Measurements from ENCODE around the gene KCNJ10. TPM values are rescaled to one million over a fixed set of nuclear protein-coding genes. Genes with fewer than 3 reads are reported as not detected.

The KCNJ10 gene
- total and polyA plus RNA-seq, 2 of the 13 experiments (the other 11 are each of a cell fraction or from before 2014, with no cell fraction given): 4.4 to 10.3 TPM

- Histone ChIP-seq H3K27ac (ENCODE audit: extremely low read length, insufficient read depth, low read length) (no peak overlapping the region), H2AFZ (ENCODE audit: low read length) (no peak overlapping the region), H3K9ac (ENCODE audit: insufficient read depth, low read depth, low read length) (no peak overlapping the region), H3K9me3 (ENCODE audit: low read length) (no peaks in the 10 kb centered on the region), H3K79me2 (ENCODE audit: insufficient read depth, low read length) (no peaks in the 10 kb centered on the region), H4K20me1 (ENCODE audit: insufficient read depth, low read length) (no peaks in the 10 kb centered on the region), H3K4me2 (ENCODE audit: low read depth, low read length) (no peak overlapping the region), H3K4me1 (ENCODE audit: insufficient read depth, low read length) (no peaks in the 10 kb centered on the region), H3K36me3 (replicated peaks in 1 of 2; ENCODE audit: control insufficient read depth in 1 of 2, insufficient read depth in 2 of 2, low read length in 2 of 2) (no peaks in the 10 kb centered on the region), H3K4me3 (replicated peaks in 1 of 3; ENCODE audit: insufficient read depth in 1 of 3, low read depth in 2 of 3, low read length in 3 of 3) (no peak overlapping the region), H3K27me3 (ENCODE audit: control insufficient read depth in 1 of 2, insufficient read depth in 2 of 2, low read length in 2 of 2) (peaks cover 0 to 3% of the 10 kb centered on the region in 2 experiments; a peak in 1 of 5 replicates)
- ChIA-PET POLR2A (no interaction called here), CTCF (ENCODE audit: low intra/inter-chr PET ratio, low total read pairs) (no interaction called here)
- BruUV-seq (replicated peaks): no TSS peak
- in situ Hi-C loops (cut with HindIII; ENCODE audit: extremely low pct_ligation_motif_present, low pct_unique_long_range_greater_than_20kb) (no loop called here), intact Hi-C loops (cut with micrococcal nuclease; ENCODE audit: unreplicated experiment) (no loop called here)
- no peak for DNase-seq (ENCODE audit: low spot score)
- TF ChIP-seq NFE2L2 (IDR thresholded peaks at IDR 0.05; ENCODE audit: low read length): no peak
- TF ChIP-seq, protein P1, sequence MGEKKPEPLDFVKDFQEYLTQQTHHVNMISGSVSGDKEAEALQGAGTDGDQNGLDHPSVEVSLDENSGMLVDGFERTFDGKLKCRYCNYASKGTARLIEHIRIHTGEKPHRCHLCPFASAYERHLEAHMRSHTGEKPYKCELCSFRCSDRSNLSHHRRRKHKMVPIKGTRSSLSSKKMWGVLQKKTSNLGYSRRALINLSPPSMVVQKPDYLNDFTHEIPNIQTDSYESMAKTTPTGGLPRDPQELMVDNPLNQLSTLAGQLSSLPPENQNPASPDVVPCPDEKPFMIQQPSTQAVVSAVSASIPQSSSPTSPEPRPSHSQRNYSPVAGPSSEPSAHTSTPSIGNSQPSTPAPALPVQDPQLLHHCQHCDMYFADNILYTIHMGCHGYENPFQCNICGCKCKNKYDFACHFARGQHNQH (CRISPR knock-in tag; IDR thresholded peaks at IDR 0.05): no peak
- no peak for TF ChIP-seq IRF1 (CRISPR knock-in tag; IDR thresholded peaks at IDR 0.05; ENCODE audit: low read depth)
- TF ChIP-seq HNRNPL (IDR thresholded peaks at IDR 0.05; ENCODE audit: low read depth, low read length): no peak
- TF ChIP-seq ESRRA (CRISPR knock-in tag; IDR thresholded peaks at IDR 0.05; ENCODE audit: low read depth): no peak
- no peak for TF ChIP-seq PHF8 (CRISPR knock-in tag; IDR thresholded peaks at IDR 0.05)
- no peak for TF ChIP-seq KLF6 (CRISPR knock-in tag; IDR thresholded peaks at IDR 0.05)
- FAIRE-seq: no peak
- no peak for ATAC-seq
- WGBS (ENCODE audit: low lambda C conversion rate): 46% methylated on average over 1 of the region's 1 CpG
Measured at GRCh38 chr1:160004001-160004400, 66.0 kb downstream of the KCNJ10 start.

DNA sequence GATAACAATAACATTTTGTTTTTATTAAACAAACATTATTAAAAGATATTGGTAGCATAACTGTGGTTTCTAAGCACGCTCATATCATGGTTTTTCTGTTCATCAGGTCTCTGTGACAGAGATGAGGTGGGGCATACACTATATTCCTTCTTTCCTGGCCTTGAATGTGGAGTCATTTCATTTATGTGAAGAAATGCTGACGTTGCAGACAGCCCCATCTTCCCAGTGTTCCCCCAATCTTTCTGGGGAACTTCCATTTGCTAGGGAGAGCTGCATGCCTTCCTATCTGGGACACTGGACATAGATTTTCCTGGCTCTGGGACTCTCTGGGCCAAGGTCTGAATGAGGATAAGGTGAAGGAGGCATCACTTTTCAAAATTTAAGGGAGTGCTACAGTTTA, 68.5 kb downstream of the KCNJ10 start:
- Histone ChIP-seq H3K36me3 (replicated peaks in 1 of 2; ENCODE audit: control insufficient read depth in 1 of 2, insufficient read depth in 2 of 2, low read length in 2 of 2) (no peaks in the 10 kb centered on the region), H3K27me3 (ENCODE audit: control insufficient read depth in 1 of 2, insufficient read depth in 2 of 2, low read length in 2 of 2) (peaks cover 0 to 3% of the 10 kb centered on the region in 2 experiments; a peak in 1 of 5 replicates), H3K79me2 (ENCODE audit: insufficient read depth, low read length) (no peaks in the 10 kb centered on the region), H4K20me1 (ENCODE audit: insufficient read depth, low read length) (no peaks in the 10 kb centered on the region), H3K4me3 (replicated peaks in 1 of 3; ENCODE audit: insufficient read depth in 1 of 3, low read depth in 2 of 3, low read length in 3 of 3) (no peak overlapping the region), H2AFZ (ENCODE audit: low read length) (no peak overlapping the region), H3K4me2 (ENCODE audit: low read depth, low read length) (no peak overlapping the region), H3K4me1 (ENCODE audit: insufficient read depth, low read length) (no peaks in the 10 kb centered on the region), H3K9me3 (ENCODE audit: low read length) (no peaks in the 10 kb centered on the region), H3K9ac (ENCODE audit: insufficient read depth, low read depth, low read length) (no peak overlapping the region), H3K27ac (ENCODE audit: extremely low read length, insufficient read depth, low read length) (no peak overlapping the region)
- in situ Hi-C loops (cut with HindIII; ENCODE audit: extremely low pct_ligation_motif_present, low pct_unique_long_range_greater_than_20kb): no loop called here
- ChIA-PET POLR2A (no interaction called here), CTCF (ENCODE audit: low intra/inter-chr PET ratio, low total read pairs) (no interaction called here)
- ATAC-seq: no peak
- no TSS peak for BruUV-seq (replicated peaks)
- no peak for DNase-seq (ENCODE audit: low spot score)
- 1% methylated on average over 2 of the region's 2 CpGs for WGBS (ENCODE audit: low lambda C conversion rate)
- FAIRE-seq: no peak
- intact Hi-C loops (cut with micrococcal nuclease; ENCODE audit: unreplicated experiment): no loop called here
- TF ChIP-seq, protein P2, sequence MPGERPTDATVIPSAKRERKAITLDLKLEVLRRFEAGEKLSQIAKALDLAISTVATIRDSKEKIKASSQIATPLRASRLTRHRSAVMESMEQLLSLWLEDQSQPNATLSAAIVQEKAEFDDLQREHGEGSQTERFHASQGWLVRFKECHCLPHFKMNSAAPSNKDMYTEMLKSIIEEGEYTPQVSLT (CRISPR knock-in tag; IDR thresholded peaks at IDR 0.05; ENCODE audit: borderline replicate concordance, low read depth): no peak
- TF ChIP-seq KLF6 (CRISPR knock-in tag; IDR thresholded peaks at IDR 0.05) (no peak), TFDP1 (CRISPR knock-in tag; IDR thresholded peaks at IDR 0.05; ENCODE audit: borderline replicate concordance) (no peak), SP140L (CRISPR knock-in tag; IDR thresholded peaks at IDR 0.05; ENCODE audit: borderline replicate concordance) (no peak), MAFF (IDR thresholded peaks at IDR 0.05; ENCODE audit: low read depth, low read length) (peak; percentile 93)

Data from HepG2 (cell line).